DND-41 (cell line): ENCODE results near the gene ZKSCAN3.

Experiments
- ATAC-seq: fragments of 200-7000 bp; cut with Tn5 transposase; 3 replicates; pipeline ENCODE4 v1.9.1; 2021; ENCODE audit warnings: low read depth; ENCODE audit not compliant: insufficient read depth
- DNase-seq: peaks from one replicate; pipeline ENCODE4 v3.0.0-alpha.2; 2020
- H2AFZ ChIP-seq: 2 replicates; pipeline ENCODE4 v1.6.0; 2012; ENCODE audit warnings: low read depth, low read length
- H3K27ac ChIP-seq: 2 replicates; pipeline ENCODE4 v1.5.1; 2012; ENCODE audit warnings: low read length, inconsistent platforms
- H3K27me3 ChIP-seq: fragments of 200-600 bp; sonication (generic); 2 replicates; pipeline ENCODE4 v1.6.0; 2012; ENCODE audit warnings: low read length, mild to moderate bottlenecking, inconsistent platforms; ENCODE audit not compliant: insufficient read depth, poor library complexity
- H3K36me3 ChIP-seq: 2 replicates; pipeline ENCODE4 v1.5.1; 2012; ENCODE audit warnings: low read length, inconsistent platforms; ENCODE audit not compliant: insufficient read depth
- H3K4me1 ChIP-seq: 2 replicates; pipeline ENCODE4 v1.5.1; 2012; ENCODE audit warnings: mild to moderate bottlenecking, low read length; ENCODE audit not compliant: insufficient read depth
- H3K4me2 ChIP-seq: 2 replicates; pipeline ENCODE4 v1.6.0; 2012; ENCODE audit warnings: mild to moderate bottlenecking, moderate library complexity, low read length, inconsistent platforms; ENCODE audit not compliant: insufficient read depth
- H3K4me3 ChIP-seq, 2 experiments: fragments of 200-600 bp in 1 of 2; shearing (Covaris generic) in 1 of 2; 2 replicates each; pipeline ENCODE4 v1.5.1; 2012 to 2016; ENCODE audit warnings: inconsistent platforms in 2 of 2, low read length in 2 of 2, mild to moderate bottlenecking in 2 of 2, low read depth in 1 of 2, moderate library complexity in 1 of 2
- H3K79me2 ChIP-seq: 2 replicates; pipeline ENCODE4 v1.6.0; 2012; ENCODE audit warnings: low read length, inconsistent platforms; ENCODE audit not compliant: insufficient read depth
- H3K9ac ChIP-seq: 2 replicates; pipeline ENCODE4 v1.6.0; 2012; ENCODE audit warnings: low read depth, mild to moderate bottlenecking, inconsistent platforms, low read length, moderate library complexity
- H3K9me3 ChIP-seq: 2 replicates; pipeline ENCODE4 v1.5.1; 2012; ENCODE audit warnings: low read length, moderate library complexity, mild to moderate bottlenecking, inconsistent platforms; ENCODE audit not compliant: insufficient read depth, severe bottlenecking
- H4K20me1 ChIP-seq: 2 replicates; pipeline ENCODE4 v1.6.0; 2012; ENCODE audit warnings: low read length; ENCODE audit not compliant: insufficient read depth
- CTCF ChIP-seq: IDR thresholded peaks from 2 replicates; pipeline ENCODE4 v1.5.1; 2012; ENCODE audit warnings: borderline replicate concordance, low read length, moderate library complexity, mild to moderate bottlenecking; ENCODE audit not compliant: poor library complexity, severe bottlenecking; ENCODE audit errors: extremely low read depth
- EZH2 ChIP-seq: IDR thresholded peaks from 3 replicates; pipeline ENCODE4 v1.6.1; 2012; ENCODE audit warnings: borderline replicate concordance, low read depth, mild to moderate bottlenecking, moderate library complexity, low read length, inconsistent platforms; ENCODE audit not compliant: severe bottlenecking

ZKSCAN3 gene

GRCh38 chr6:28345201-28345600, 4.5 kb upstream of the ZKSCAN3 start:
- Histone ChIP-seq H4K20me1 (no peaks in the 10 kb centered on the region), H3K9ac (no peak overlapping the region), H3K9me3 (peaks cover 3% of the 10 kb centered on the region), H2AFZ (no peak overlapping the region), H3K79me2 (peaks cover 6% of the 10 kb centered on the region), H3K4me1 (peaks cover 19% of the 10 kb centered on the region), H3K36me3 (no peaks in the 10 kb centered on the region), H3K4me2 (no peak overlapping the region), H3K27me3 (peaks cover 19% of the 10 kb centered on the region), H3K4me3 (no peak overlapping the region), H3K27ac (no peak overlapping the region)
- no peak for ATAC-seq
- TF ChIP-seq EZH2: no peak
- no peak for DNase-seq

- Histone ChIP-seq H3K4me1 (peaks cover 24% of the 10 kb centered on the region), H3K79me2 (peaks cover 25% of the 10 kb centered on the region), H4K20me1 (no peaks in the 10 kb centered on the region), H3K27me3 (peaks cover 19% of the 10 kb centered on the region), H2AFZ (no peak overlapping the region), H3K9ac (no peak overlapping the region), H3K4me2 (no peak overlapping the region), H3K27ac (no peak overlapping the region), H3K4me3 (no peak overlapping the region), H3K36me3 (no peaks in the 10 kb centered on the region), H3K9me3 (no peaks in the 10 kb centered on the region)
- no peak for TF ChIP-seq CTCF
- TF ChIP-seq EZH2: no peak
- DNase-seq (no peak), ATAC-seq (no peak)
Measured at GRCh38 chr6:28347119-28347518, 2.6 kb upstream of the ZKSCAN3 start.

- Histone ChIP-seq H3K27ac (peak overlapping the region; percentile 91), H4K20me1 (no peaks in the 10 kb centered on the region), H3K79me2 (peaks cover 41% of the 10 kb centered on the region), H3K9ac (peak overlapping the region; percentile 83), H3K36me3 (peaks cover 8% of the 10 kb centered on the region), H3K27me3 (peaks cover 19% of the 10 kb centered on the region), H3K4me3 (peak overlapping the region; percentile 72 to 91), H3K9me3 (no peaks in the 10 kb centered on the region), H3K4me1 (peaks cover 26% of the 10 kb centered on the region), H2AFZ (peak overlapping the region; percentile 99), H3K4me2 (peak overlapping the region; percentile 77)
- TF ChIP-seq EZH2 (no peak), CTCF (no peak)
- peak; percentile 16 for ATAC-seq
- DNase-seq: no peak
Measured at GRCh38 chr6:28349344-28349891, 329 bp upstream of the ZKSCAN3 start.

- H4K20me1 ChIP-seq: no peaks in the 10 kb centered on the region
- peaks cover 11% of the 10 kb centered on the region for H3K27me3 ChIP-seq
- H3K9ac ChIP-seq: peak overlapping the region; percentile 83; the same call in 1 of the 2 replicates
- H3K36me3 ChIP-seq: peaks cover 8% of the 10 kb centered on the region
- H3K4me2 ChIP-seq: peak overlapping the region; percentile 77
- H3K27ac ChIP-seq: no peak overlapping the region
- H3K4me3 ChIP-seq: peak overlapping the region in 1 of 2 experiments; percentile 91; a peak in 2 of 4 replicates
- no peak for ATAC-seq
- H3K79me2 ChIP-seq: peaks cover 41% of the 10 kb centered on the region
- TF ChIP-seq CTCF: no peak
- no peak for DNase-seq
- H3K9me3 ChIP-seq: no peaks in the 10 kb centered on the region
- peaks cover 43% of the 10 kb centered on the region for H3K4me1 ChIP-seq
- H2AFZ ChIP-seq: no peak overlapping the region
Measured at GRCh38 chr6:28351087-28351486, 1.3 kb downstream of the ZKSCAN3 start.
